ENCODE results near the gene CHD3.
"Not testable (repeated sequence)": the region's sequence is repeated elsewhere in the genome, so short reads cannot be mapped to it uniquely, and the experiment has no call there.

The CHD3 gene

DNA sequence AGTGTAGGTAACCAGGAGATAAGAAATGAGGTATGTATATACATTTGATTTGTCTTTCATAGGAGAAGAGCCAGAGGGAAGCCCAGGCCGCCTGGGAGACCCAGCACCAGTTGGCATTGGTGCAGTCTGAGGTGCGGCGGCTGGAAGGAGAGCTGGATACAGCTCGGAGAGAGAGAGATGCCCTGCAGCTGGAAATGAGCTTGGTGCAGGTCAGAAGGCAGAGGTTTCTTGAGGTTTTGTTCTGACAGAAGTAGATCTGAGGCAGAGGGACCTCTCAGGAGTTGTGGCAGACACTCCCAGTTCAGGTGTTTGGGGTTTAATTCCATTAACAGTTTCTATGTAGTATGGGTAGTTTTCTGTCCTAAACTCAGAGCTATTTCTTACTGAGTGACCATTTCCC is 51.4 kb downstream of the CHD3 start:
- no peak for DNase-seq

DNA sequence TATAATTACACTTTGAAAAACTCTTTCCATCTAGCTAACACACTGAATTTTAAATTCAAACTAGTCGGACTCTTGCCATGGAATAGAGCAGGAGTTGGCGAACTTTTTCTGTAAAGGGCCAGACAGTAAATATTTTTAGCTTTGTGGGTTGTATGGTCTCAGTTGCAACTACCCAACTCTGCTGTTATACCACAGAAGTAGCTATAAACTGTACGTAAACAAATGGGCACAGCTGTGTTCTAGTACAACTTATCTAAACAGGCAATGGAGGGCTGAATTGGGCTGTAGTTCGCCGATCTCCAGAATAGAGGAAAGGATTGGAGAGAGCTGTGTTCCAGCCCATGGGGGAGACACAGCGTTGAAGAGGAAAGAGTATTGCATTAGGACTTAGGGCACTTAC is 52.2 kb downstream of the CHD3 start:
- no peak for DNase-seq

DNA sequence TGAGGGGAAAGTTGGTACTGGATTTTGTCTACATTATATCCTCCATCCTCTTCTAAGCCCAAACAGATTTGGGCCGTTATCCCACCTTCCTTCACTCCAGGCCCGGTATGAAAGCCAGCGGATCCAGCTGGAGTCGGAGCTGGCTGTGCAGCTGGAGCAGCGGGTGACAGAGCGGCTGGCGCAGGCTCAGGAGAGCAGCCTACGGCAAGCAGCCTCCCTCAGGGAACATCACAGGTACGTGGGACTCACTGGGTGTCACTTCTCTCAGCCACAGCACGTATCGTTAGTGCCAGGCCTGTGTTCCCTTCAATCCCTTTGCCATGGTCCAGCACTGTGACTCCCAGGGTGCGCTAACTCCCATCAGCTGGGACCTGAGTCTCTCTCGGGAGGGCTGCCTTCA is 54.7 kb downstream of the CHD3 start:
- DNase-seq = no peak

DNA sequence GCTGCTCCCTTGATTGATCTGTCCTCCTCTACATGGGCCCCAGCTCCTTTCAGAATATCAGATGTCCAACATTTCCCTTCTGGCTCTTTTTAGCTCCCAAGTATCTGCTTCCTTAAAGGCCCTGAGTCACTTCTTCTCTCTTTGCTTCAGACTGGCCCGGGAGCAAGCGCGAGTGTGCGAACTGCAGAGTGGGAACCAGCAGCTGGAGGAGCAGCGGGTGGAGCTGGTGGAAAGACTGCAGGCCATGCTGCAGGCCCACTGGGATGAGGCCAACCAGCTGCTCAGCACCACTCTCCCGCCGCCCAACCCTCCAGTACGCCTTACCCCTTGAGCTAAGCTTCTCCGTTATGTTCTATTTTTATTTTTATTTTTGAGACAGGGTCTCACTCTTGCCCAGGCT is 55.7 kb downstream of the CHD3 start:
- DNase-seq = no peak

DNA sequence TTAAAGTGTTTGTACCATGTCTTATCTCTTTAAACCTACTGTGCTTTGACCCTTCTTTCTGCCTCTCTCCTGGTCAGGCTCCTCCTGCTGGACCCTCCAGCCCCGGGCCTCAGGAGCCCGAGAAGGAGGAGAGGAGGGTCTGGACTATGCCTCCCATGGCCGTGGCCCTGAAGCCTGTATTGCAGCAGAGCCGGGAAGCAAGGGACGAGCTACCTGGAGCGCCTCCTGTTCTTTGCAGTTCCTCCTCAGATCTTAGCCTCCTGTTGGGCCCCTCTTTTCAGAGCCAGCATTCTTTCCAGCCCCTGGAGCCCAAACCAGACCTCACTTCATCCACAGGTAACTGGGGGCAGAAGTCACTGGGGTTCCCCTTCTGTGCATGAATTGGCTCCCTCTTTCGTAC is 57.1 kb downstream of the CHD3 start:
- no peak for DNase-seq

DNA sequence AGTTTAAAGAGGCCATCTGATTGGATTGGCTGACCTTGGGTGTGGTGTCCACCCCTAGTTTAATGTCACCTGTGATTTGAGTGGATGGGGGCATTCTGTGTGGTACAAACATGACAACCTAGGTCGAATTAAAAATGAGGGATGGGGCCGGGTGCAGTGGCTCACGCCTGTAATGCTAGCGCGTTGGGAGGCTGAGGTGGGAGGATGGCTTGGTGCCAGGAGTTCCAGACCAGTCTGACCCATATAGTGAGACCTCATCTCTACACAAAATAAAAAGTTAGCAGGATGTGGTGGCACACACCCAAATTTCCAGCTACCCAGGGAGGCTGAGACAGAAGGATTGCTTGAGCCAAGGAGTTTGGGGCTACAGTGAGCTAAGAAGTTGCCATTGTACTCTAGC is 57.9 kb downstream of the CHD3 start:
- DNase-seq = no peak

DNA sequence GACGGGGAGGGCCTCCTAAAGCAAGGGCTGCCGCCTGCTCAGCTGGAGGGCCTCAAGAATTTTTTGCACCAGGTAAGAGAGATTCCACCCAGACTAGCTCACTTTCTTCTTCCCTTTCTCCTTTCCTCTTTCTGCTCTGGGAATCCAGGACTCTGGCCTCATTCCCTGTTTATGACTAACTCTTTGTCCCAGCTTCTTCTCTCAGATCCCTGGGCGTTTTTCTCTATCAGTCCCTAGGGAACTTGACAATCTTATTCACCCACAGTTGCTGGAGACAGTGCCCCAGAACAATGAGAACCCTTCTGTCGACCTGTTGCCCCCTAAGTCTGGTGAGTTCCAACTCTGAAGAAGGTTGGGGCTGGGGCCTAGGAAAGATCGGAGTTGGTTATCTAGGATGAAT is 59.1 kb downstream of the CHD3 start:
- DNase-seq = no peak

DNA sequence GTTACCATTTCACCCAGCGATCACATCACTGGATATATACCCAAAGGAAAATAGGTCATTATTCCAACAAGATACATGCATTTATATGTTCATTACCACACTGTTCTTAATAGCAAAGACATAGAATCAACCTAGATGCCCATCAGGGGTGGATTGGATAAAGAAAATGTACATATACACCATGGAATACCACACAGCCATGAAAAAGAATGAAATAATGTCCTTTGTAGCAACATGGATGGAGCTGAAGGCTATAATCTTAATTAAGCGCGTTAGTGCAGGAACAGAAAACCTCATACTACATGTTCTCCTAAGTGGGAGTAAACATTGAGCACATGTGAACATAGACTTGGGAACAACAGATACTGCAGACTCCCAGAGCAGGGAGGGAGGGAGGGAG is 62.0 kb downstream of the CHD3 start:
- DNase-seq = no peak

DNA sequence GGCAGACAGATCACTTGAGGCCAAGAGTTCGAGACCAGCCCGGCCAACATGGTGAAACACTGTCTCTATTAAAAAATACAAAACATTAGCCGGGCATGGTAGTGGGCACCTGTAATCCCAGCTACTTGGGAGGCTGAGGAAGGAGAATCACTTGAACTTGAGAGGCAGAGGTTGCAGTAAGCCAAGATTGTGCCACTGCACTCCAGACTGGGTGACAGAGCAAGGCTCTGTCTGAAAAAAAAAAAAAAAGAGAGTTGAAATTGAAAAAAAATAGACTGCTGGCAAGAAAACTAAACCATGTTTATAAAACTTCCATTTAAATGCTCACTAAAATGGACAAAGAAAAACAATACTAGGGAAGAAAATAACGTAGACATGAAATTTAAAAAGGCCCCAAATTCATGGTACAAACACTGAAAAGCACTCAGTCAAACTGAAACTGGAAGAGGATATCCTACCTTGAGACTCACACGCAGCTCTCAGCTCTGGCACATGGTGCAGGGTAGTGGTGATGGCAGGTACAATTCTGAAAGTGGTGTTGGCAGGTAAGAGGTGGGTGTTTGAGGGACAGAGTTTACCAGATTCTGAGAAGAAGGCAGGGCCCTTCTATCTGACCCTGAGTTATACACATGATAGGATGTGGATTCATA is 62.7 kb downstream of the CHD3 start:
- DNase-seq = peak; percentile 61

DNA sequence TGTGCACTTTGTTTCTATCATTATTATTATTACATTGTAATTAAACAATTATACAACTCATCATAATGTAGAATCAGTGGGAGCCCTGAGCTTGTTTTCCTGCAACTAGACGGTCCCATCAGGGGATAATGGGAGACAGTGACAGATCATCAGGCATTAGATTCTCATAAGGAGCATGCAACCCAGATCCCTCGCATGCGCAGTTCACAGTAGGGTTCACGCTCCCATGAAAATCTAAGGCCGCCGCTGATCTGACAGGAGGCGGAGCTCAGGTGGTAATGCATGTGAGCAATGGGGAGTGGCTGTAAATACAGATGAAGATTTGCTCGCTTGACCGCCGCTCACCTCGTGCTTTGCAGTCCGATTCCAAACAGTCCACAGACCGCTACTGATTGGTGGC is 64.7 kb downstream of the CHD3 start:
- not testable (repeated sequence) for DNase-seq

DNA sequence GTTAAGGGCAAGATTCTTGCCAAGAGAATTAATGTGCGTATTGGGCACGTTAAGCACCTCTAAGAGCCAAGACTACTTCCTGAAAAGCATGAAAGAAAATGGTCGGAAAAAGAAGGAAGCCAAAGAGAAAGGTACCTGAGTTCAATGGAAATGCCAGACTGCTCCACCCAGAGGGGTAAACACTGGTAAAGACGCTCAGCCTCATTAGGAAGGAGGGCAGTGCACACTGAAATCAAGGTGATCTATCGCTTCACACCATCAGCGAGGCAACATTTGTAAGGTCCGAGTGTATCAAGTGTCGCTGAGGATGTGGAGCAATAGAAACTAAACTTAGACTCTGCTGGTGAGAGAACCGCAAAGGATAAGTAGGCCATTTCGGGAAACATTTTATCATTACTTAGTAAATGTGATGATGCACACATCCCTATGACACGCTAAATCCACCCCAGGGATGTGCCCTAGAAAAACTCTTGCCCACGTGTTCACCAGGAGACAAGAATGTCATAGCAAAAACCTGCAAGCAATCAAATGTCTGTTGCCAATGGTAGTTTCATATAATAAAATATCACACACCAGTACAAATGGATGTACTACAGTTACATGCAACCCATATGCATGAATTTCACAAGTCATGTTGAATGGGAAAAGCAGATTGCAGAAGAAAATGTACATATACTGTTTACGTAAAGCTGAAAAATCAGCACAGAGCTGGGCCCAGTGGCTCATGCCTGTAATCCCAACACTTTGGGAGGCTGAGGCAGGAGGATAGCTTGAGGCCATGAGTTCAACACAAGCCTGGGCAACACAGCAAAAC is 67.0 kb downstream of the CHD3 start:
- DNase-seq = no peak

DNA sequence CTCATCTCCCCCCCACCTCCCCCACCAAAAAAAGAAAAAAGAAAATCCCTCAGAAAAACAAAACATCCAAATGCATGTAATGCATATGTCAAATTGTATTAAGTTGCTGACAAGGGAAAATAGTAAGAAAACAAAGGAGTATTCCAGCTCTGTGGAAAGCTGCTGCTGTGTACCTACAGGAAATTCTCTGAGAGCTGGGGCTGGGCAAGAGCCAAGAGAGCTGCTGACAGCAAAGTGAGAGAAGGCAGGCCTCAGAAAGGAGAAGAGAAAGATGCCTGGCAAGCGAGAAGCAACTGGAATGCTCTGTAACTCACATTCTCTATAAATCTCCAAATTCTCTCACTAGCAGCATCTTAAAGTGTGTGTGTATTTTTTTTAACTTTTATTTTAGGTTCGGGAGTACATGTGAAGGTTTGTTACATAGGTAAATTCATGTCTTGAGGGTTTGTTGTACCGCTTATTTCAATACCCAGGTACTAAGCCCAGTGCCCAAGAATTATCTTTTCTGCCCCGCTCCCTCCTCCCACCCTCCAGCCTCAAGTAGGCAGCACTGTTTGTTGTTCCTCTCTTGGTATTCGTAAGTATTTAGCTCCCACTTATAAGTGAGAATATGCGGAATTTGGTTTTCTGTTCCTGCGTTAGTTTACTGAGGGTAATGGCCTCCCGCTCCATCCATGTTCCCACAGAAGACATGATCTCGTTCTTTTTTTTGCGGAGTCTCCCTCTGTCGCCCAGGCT is 67.8 kb downstream of the CHD3 start:
- DNase-seq = no peak

DNA sequence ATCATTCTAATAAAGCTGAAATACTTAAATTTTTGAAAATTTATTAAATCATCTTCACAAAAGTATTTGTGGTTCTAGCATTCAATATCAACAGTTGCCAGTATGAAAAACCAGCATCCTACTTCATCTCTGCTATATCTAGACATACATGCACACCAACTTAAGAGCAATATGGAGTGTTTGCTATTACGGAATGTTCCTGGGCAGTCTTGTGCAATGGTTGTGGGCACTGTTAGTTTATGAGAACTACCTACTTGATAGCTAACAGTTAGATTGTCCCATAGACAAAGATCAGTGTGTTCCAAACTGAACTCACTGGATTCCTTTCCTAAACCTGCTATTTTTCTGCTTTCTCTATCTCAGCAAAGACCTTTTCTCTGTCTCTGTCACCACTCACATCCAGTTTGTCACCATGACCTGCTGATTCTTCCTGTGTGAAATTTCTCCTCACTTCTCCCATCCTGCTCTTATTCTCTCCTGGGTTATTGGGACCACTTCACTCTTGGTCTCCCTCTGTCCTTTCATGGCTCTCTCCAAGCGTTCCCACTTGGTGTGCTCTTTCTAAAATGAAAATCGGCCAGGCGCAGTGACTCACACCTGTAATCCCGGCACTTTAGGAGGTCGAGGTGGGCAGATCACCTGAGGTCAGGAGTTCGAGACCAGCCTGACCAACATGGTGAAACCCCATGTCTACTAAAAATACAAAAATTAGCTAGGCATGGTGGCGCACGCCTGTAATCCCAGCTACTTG is 71.1 kb downstream of the CHD3 start:
- DNase-seq = no peak

DNA sequence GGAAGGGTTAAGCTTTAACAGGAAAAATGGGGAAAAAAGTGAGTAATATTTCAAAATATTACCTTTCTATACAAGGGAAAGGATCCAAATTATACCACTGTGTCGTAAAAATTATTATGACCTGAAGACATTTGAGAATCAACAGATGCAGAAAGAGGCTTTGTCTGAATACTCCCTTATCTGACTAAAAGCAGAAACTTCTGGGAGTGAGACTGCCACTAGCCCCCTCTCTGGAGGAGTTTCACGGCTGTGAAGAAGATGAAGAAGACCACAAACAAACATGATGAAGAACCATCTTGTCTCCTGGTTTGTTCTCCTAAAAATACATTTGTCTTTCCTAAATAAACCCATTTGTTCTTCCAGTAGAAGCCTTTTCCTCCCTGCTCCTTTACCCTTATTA is 72.8 kb downstream of the CHD3 start:
- DNase-seq = no peak

Measured in activated CD4-positive, alpha-beta T cell treated with anti-CD3 and anti-CD28 coated beads for 48 hours (primary cell).